CD4-positive, alpha-beta T cell (primary cell): ENCODE measurements around the gene SPATS2L. TPM values are rescaled to one million over a fixed set of nuclear protein-coding genes. Genes with fewer than 3 reads are reported as not detected.

Source experiments
- ATAC-seq: fragments of 200-7000 bp; cut with Tn5 transposase; one replicate; pipeline ENCODE4 v1.10.0; 2022; ENCODE audit warnings: mild to moderate bottlenecking; ENCODE audit not compliant: poor library complexity
- CTCF ChIA-PET: fragments of 350-600 bp; sonication (Branson Sonifier 250); formaldehyde crosslinking; loops from one replicate; lab custom pipeline; 2021; ENCODE audit warnings: antibody characterized with exemption, inconsistent platforms; lab: Charles Lee
- POLR2A ChIA-PET: fragments of 350-600 bp; sonication (Branson Sonifier 250); formaldehyde crosslinking; loops from one replicate; lab custom pipeline; 2021; ENCODE audit warnings: antibody characterized with exemption, inconsistent platforms; lab: Charles Lee
- DNase-seq, 14 experiments: peaks; one replicate each; pipeline ENCODE4 v3.0.0-alpha.2; 2013 to 2020; ENCODE audit warnings: mixed read lengths in 2 of 14
- H3K27ac ChIP-seq, 2 donors: one replicate each; pipeline versions ENCODE4 v1.5.1 to v1.7.0; 2013; ENCODE audit warnings: low read length in 2 of 2, low read depth in 1 of 2, mild to moderate bottlenecking in 1 of 2
- H3K27me3 ChIP-seq, 2 experiments: 1 replicate in 1 of 2; 2 replicates in 1 of 2; pipeline versions ENCODE4 v1.6.1 to v1.7.0; 2013; ENCODE audit warnings: low read length in 2 of 2, control low read depth in 1 of 2, mild to moderate bottlenecking in 1 of 2, moderate library complexity in 1 of 2; ENCODE audit not compliant: insufficient read depth in 2 of 2, control insufficient read depth in 1 of 2
- H3K36me3 ChIP-seq: one replicate; pipeline ENCODE4 v1.6.1; 2013; ENCODE audit warnings: low read length, control low read depth; ENCODE audit not compliant: insufficient read depth
- H3K4me1 ChIP-seq: one replicate; pipeline ENCODE4 v1.6.1; 2013; ENCODE audit warnings: low read length, control low read depth; ENCODE audit not compliant: insufficient read depth
- H3K4me3 ChIP-seq: one replicate; pipeline ENCODE4 v1.5.1; 2013; ENCODE audit warnings: mild to moderate bottlenecking, low read length, moderate library complexity
- H3K9me3 ChIP-seq, 2 experiments: 1 replicate in 1 of 2; 2 replicates in 1 of 2; pipeline versions ENCODE4 v1.6.1 to v1.7.0; 2013; ENCODE audit warnings: low read length in 2 of 2, mild to moderate bottlenecking in 2 of 2, control low read depth in 1 of 2, moderate library complexity in 1 of 2; ENCODE audit not compliant: control insufficient read depth in 1 of 2, insufficient read depth in 1 of 2
- H3K27ac Mint-ChIP-seq: one replicate; pipeline ENCODE4 v1.8.0; 2020; ENCODE audit warnings: mixed read lengths
- H3K27me3 Mint-ChIP-seq: one replicate; pipeline ENCODE4 v1.8.0; 2021; ENCODE audit warnings: mixed read lengths
- H3K36me3 Mint-ChIP-seq: one replicate; pipeline ENCODE4 v1.8.0; 2021; ENCODE audit warnings: low read depth, mixed read lengths
- H3K4me1 Mint-ChIP-seq: one replicate; pipeline ENCODE4 v1.8.0; 2021; ENCODE audit warnings: low read depth, mixed read lengths
- H3K4me3 Mint-ChIP-seq: one replicate; pipeline ENCODE4 v1.8.0; 2020; ENCODE audit warnings: mild to moderate bottlenecking, mixed read lengths
- H3K9me3 Mint-ChIP-seq: one replicate; pipeline ENCODE4 v1.8.0; 2020; ENCODE audit warnings: mixed read lengths
- intact Hi-C, 2 experiments: fragments of 100-400 bp; cut with DNase I in 1 of 2; cut with micrococcal nuclease in 1 of 2; formaldehyde crosslinking; loops; one replicate each; pipeline versions ENCODE4 v1.15.1 to v1.9.0; 2023 to 2025; cut with DNase I, micrococcal nuclease
- total RNA-seq, 174 experiments: library from RNA in 2 of 174; stranded (reverse) in 2 of 174; gene quantifications; one replicate each; pipeline ENCODE4 v1.2.3 and lab custom pipeline; 2021 to 2026
- TF ChIP-seq, protein P1 (sequence below): fragments of 200-600 bp; IDR thresholded peaks from one replicate; pipeline ENCODE4 v1.8.0; 2022; ENCODE audit warnings: antibody characterized with exemption, mild to moderate bottlenecking

Gene SPATS2L
- total RNA-seq, 2 experiments from 2014 or later: 4.0 to 4.4 TPM

DNA sequence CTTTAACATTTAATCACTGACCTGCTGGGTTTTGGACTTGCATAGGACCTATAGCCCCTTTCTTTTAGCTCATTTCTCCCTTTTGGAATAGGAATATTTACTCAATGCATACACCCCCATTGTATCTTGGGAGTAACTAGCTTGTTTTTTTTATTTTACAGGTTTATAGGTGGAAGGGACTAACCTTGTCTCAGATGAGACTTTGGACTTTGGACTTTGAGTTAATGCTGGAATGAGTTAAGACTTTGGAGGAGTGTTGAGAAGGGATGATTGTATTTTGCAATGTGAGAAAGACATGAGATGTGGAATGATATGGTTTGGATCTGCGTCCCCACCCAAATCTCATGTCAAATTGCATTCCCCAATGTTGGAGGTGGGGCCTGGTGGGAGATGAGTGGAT lies 43.2 kb upstream of the SPATS2L start:
- TF ChIP-seq, protein P1, sequence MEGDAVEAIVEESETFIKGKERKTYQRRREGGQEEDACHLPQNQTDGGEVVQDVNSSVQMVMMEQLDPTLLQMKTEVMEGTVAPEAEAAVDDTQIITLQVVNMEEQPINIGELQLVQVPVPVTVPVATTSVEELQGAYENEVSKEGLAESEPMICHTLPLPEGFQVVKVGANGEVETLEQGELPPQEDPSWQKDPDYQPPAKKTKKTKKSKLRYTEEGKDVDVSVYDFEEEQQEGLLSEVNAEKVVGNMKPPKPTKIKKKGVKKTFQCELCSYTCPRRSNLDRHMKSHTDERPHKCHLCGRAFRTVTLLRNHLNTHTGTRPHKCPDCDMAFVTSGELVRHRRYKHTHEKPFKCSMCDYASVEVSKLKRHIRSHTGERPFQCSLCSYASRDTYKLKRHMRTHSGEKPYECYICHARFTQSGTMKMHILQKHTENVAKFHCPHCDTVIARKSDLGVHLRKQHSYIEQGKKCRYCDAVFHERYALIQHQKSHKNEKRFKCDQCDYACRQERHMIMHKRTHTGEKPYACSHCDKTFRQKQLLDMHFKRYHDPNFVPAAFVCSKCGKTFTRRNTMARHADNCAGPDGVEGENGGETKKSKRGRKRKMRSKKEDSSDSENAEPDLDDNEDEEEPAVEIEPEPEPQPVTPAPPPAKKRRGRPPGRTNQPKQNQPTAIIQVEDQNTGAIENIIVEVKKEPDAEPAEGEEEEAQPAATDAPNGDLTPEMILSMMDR: no peak
- H3K27me3 ChIP-seq: no peaks in the 10 kb centered on the region
- no peaks in the 10 kb centered on the region for H3K9me3 Mint-ChIP-seq
- ChIA-PET CTCF (no interaction called here), POLR2A (no interaction called here)
- H3K27me3 Mint-ChIP-seq: no peaks in the 10 kb centered on the region
- no peaks in the 10 kb centered on the region for H3K9me3 ChIP-seq
- no peak overlapping the region for H3K4me3 ChIP-seq
- no peak for ATAC-seq
- no peaks in the 10 kb centered on the region for H3K36me3 Mint-ChIP-seq
- no peaks in the 10 kb centered on the region for H3K36me3 ChIP-seq
- intact Hi-C loops: no loop called here
- no peak overlapping the region for H3K4me3 Mint-ChIP-seq
- H3K27ac Mint-ChIP-seq: no peak overlapping the region
- DNase-seq: no peak
- no peaks in the 10 kb centered on the region for H3K4me1 Mint-ChIP-seq
- H3K27ac ChIP-seq: no peak overlapping the region
- H3K4me1 ChIP-seq: no peaks in the 10 kb centered on the region

DNA sequence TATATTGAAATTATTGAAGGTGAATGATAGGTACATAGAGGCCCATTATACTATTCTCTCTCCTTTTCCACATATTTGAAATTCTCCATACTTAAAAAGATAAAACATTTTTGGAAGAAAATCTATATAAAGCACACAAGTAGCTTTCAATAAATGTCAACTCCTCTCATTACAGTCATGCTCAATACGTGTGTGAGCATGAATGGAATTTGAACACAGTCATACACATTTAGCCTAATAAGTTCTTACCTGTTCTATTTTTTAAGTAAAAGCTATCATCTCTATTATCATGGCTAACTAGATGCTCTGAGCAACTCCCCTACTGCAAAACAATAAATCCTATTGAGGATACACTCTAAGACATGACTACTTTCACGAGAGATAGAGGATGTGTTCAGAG lies 41.9 kb upstream of the SPATS2L start:
- POLR2A ChIA-PET: no interaction called here

DNA sequence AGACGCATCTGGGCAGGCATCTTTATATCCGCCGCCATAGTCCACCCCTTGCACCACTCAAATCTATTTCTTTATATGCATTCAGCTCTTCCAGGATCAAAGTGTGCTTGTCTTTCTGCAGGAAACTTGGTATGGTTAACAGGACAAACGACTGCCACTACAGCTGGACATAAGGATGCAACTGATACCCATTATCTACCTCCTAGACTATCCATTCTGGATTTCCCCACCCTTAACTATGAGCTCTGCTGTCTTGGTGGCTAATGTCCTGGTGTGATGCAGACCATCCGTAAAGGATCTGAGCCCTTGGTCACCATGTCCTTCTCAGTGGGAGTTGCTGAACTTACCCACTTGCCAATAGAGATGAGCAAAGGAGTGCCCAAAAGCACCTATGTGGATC lies 40.1 kb upstream of the SPATS2L start:
- no peaks in the 10 kb centered on the region for H3K4me1 ChIP-seq
- CTCF ChIA-PET: no interaction called here
- intact Hi-C loops: no loop called here
- TF ChIP-seq, protein P1: no peak
- no peaks in the 10 kb centered on the region for H3K9me3 ChIP-seq
- no peak overlapping the region for H3K4me3 Mint-ChIP-seq
- no peak for ATAC-seq
- no peaks in the 10 kb centered on the region for H3K36me3 ChIP-seq
- H3K27ac ChIP-seq: no peak overlapping the region
- H3K9me3 Mint-ChIP-seq: no peaks in the 10 kb centered on the region
- H3K4me3 ChIP-seq: no peak overlapping the region
- no peak overlapping the region for H3K27ac Mint-ChIP-seq
- H3K27me3 ChIP-seq: no peaks in the 10 kb centered on the region
- POLR2A ChIA-PET: no interaction called here
- no peaks in the 10 kb centered on the region for H3K36me3 Mint-ChIP-seq
- DNase-seq: no peak
- H3K27me3 Mint-ChIP-seq: no peaks in the 10 kb centered on the region
- H3K4me1 Mint-ChIP-seq: no peaks in the 10 kb centered on the region

More for the DNA sequence above, 41.9 kb upstream of the SPATS2L start:
- no peak overlapping the region for H3K4me3 ChIP-seq
- no peaks in the 10 kb centered on the region for H3K36me3 Mint-ChIP-seq
- H3K36me3 ChIP-seq: no peaks in the 10 kb centered on the region
- no peak overlapping the region for H3K27ac Mint-ChIP-seq
- DNase-seq (no peak), ATAC-seq (no peak)
- no peaks in the 10 kb centered on the region for H3K9me3 ChIP-seq
- no peaks in the 10 kb centered on the region for H3K27me3 Mint-ChIP-seq
- H3K27me3 ChIP-seq: no peaks in the 10 kb centered on the region
- no peaks in the 10 kb centered on the region for H3K4me1 ChIP-seq
- no peaks in the 10 kb centered on the region for H3K4me1 Mint-ChIP-seq
- CTCF ChIA-PET: no interaction called here
- no peak overlapping the region for H3K4me3 Mint-ChIP-seq
- intact Hi-C loops: no loop called here
- no peak overlapping the region for H3K27ac ChIP-seq
- no peaks in the 10 kb centered on the region for H3K9me3 Mint-ChIP-seq
- TF ChIP-seq, protein P1: no peak
